ENCODE data around the gene C11orf65.
"Not testable (repeated sequence)": the region's sequence is repeated elsewhere in the genome, so short reads cannot be mapped to it uniquely, and the experiment has no call there.

Gene C11orf65

DNA sequence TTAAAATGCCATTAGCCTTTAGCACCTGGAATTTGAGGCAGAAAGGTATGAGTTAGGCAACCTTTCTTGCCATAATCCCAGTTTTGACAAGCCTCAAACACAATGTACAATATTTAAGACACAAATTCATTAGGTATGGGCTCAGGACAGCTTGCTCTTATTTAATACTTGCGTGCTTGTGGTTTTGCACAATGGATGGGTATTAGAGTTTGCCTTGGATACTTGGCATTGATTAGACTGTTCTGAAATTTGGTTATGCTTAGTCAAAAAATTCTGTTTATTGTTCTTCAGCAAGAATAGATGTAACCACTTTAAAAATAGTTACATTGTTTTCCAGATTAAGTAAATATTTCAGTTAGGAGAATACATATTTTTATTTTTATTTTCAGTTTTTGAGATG, 5.4 kb upstream of the C11orf65 start:
- Histone ChIP-seq H3K36me3 (ENCODE audit: control insufficient read depth in 4 of 4, insufficient read depth in 4 of 4, low read length in 3 of 4) (peaks cover 2 to 31% (median 14%) of the 10 kb centered on the region in 4 experiments), H3K9me3 (ENCODE audit: control extremely low read depth in 1 of 5, control insufficient read depth in 4 of 5, insufficient read depth in 2 of 5, low read depth in 1 of 5, low read length in 4 of 5) (peaks cover 0 to 3% (median 0%) of the 10 kb centered on the region in 5 experiments), H3K27me3 (replicated peaks in 2 of 5; ENCODE audit: control insufficient read depth in 4 of 5, insufficient read depth in 5 of 5, low read length in 4 of 5) (no peaks in the 10 kb centered on the region), H3K27ac (ENCODE audit: insufficient read depth in 1 of 2, low read depth in 1 of 2, low read length in 2 of 2, poor library complexity in 1 of 2, severe bottlenecking in 2 of 2) (no peak overlapping the region), H3K4me3 (ENCODE audit: control insufficient read depth in 1 of 7, extremely low read depth in 1 of 7, insufficient read depth in 4 of 7, low read depth in 2 of 7, low read length in 6 of 7) (no peak overlapping the region), H3K4me1 (ENCODE audit: control extremely low read depth in 1 of 4, control insufficient read depth in 4 of 4, insufficient read depth in 4 of 4, low read length in 3 of 4) (peaks cover 0 to 3% (median 1%) of the 10 kb centered on the region in 4 experiments)
- 100% methylated on average over 1 of the region's 1 CpG for WGBS (ENCODE audit: insufficient coverage)
- DNase-seq: no peak
- ChIA-PET CTCF (interaction anchor here (0.7 to 0.9 kb wide), 2 partner anchors 13 to 24 kb away, joined by 3 read pairs; no protein-coding TSS in a partner anchor), POLR2A (no interaction called here)

DNA sequence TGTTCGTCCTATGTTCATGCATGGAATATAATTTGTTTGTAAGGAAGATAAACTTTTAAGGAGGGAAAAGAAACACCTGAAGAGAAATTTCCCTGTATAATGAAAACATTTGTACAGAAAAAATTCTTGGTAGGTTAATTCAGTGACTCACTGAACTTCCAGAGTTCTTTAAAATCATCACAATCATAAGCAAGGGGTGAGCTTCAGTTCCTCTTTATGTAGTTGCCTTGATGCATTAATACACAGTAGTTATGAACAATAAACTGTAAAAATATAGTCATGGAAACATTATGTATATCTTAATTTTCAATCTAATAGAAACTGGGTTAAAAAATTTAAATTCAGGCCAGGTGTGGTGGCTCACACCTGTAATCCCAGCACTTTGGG, 1.1 kb upstream of the C11orf65 start:
- WGBS (ENCODE audit: insufficient coverage): no CpG with 5 or more reads among the region's 1 CpG
- peaks cover 0 to 16% (median 10%) of the 10 kb centered on the region in 4 experiments for H3K4me1 ChIP-seq (ENCODE audit: control extremely low read depth in 1 of 4, control insufficient read depth in 4 of 4, insufficient read depth in 4 of 4, low read length in 3 of 4)
- no peaks in the 10 kb centered on the region for H3K27me3 ChIP-seq (replicated peaks in 2 of 5; ENCODE audit: control insufficient read depth in 4 of 5, insufficient read depth in 5 of 5, low read length in 4 of 5)
- H3K9me3 ChIP-seq (ENCODE audit: control extremely low read depth in 1 of 5, control insufficient read depth in 4 of 5, insufficient read depth in 2 of 5, low read depth in 1 of 5, low read length in 4 of 5): peaks cover 0 to 3% (median 0%) of the 10 kb centered on the region in 5 experiments
- ChIA-PET POLR2A (no interaction called here), CTCF (no interaction called here)
- H3K4me3 ChIP-seq (ENCODE audit: control insufficient read depth in 1 of 7, extremely low read depth in 1 of 7, insufficient read depth in 4 of 7, low read depth in 2 of 7, low read length in 6 of 7): no peak overlapping the region
- peak in 2 of 3 donors; percentile 51 to 61 for DNase-seq
- peaks cover 0 to 4% (median 1%) of the 10 kb centered on the region in 4 experiments for H3K36me3 ChIP-seq (ENCODE audit: control insufficient read depth in 4 of 4, insufficient read depth in 4 of 4, low read length in 3 of 4)
- H3K27ac ChIP-seq (ENCODE audit: insufficient read depth in 1 of 2, low read depth in 1 of 2, low read length in 2 of 2, poor library complexity in 1 of 2, severe bottlenecking in 2 of 2): no peak overlapping the region

DNA sequence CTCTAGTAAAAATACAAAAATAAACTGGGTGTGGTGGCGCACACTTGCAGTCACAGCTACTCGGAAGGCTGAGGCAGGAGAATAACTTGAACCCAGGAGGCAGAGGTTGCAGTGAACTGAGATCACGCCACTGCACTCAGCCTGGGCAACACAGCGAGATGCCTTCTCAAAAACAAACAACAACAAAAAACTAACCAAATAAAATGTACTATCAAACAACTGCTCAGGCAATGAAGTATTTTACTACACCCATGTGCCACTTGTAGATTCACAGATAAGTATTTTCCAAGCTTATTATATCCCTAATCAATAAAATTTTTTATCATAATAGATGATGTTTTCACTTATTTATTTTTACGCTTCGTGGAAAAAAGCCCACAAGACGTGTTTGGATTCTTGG, 924 bp downstream of the C11orf65 start:
- Histone ChIP-seq H3K27ac (ENCODE audit: insufficient read depth in 1 of 2, low read depth in 1 of 2, low read length in 2 of 2, poor library complexity in 1 of 2, severe bottlenecking in 2 of 2) (peak overlapping the region; percentile 98 to 99), H3K36me3 (ENCODE audit: control insufficient read depth in 4 of 4, insufficient read depth in 4 of 4, low read length in 3 of 4) (no peaks in the 10 kb centered on the region), H3K4me1 (ENCODE audit: control extremely low read depth in 1 of 4, control insufficient read depth in 4 of 4, insufficient read depth in 4 of 4, low read length in 3 of 4) (peaks cover 0 to 16% (median 10%) of the 10 kb centered on the region in 4 experiments), H3K27me3 (replicated peaks in 2 of 5; ENCODE audit: control insufficient read depth in 4 of 5, insufficient read depth in 5 of 5, low read length in 4 of 5) (no peaks in the 10 kb centered on the region), H3K4me3 (ENCODE audit: control insufficient read depth in 1 of 7, extremely low read depth in 1 of 7, insufficient read depth in 4 of 7, low read depth in 2 of 7, low read length in 6 of 7) (peak overlapping the region in 6 of 7 experiments; percentile 85 to 97 (median 92)), H3K9me3 (ENCODE audit: control extremely low read depth in 1 of 5, control insufficient read depth in 4 of 5, insufficient read depth in 2 of 5, low read depth in 1 of 5, low read length in 4 of 5) (peaks cover 0 to 3% (median 0%) of the 10 kb centered on the region in 5 experiments)
- ChIA-PET POLR2A (interaction anchor here (0.7 kb wide), 1 partner anchor 25 kb away, joined by 3 read pairs; no protein-coding TSS in a partner anchor), CTCF (no interaction called here)
- DNase-seq: no peak
- 88% methylated on average over 4 of the region's 7 CpGs for WGBS (ENCODE audit: insufficient coverage)

DNA sequence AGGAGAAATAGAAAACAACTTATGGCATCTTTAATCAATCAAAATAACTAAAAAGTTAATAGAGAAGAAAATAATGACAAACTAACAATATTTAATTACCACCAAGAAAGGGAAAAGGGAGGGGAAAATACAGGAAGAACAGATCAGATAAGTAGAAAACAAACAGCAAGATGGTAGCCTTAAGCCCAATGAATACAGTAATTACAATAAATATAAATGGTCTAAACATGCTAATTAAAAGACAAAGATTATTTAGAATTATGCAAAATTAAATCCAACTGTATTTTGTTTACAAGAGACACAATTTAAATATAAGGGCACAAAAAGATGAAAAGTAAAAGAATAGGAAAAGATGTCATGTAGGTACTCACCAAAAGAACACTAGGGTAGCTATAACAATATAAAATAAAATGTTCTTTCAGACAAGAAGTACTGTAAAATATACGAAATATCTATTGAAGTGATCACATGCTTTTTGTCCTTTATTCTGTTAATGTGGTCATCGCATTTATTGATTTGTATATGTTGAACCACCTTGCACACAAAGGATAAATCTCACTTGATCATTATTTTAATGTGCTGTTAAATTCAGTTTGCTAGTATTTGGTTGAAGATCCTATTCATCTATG, 14.0 kb downstream of the C11orf65 start:
- Histone ChIP-seq H3K27ac (ENCODE audit: insufficient read depth in 1 of 2, low read depth in 1 of 2, low read length in 2 of 2, poor library complexity in 1 of 2, severe bottlenecking in 2 of 2) (no peak overlapping the region), H3K4me3 (ENCODE audit: control insufficient read depth in 1 of 7, extremely low read depth in 1 of 7, insufficient read depth in 4 of 7, low read depth in 2 of 7, low read length in 6 of 7) (no peak overlapping the region), H3K4me1 (ENCODE audit: control extremely low read depth in 1 of 4, control insufficient read depth in 4 of 4, insufficient read depth in 4 of 4, low read length in 3 of 4) (no peaks in the 10 kb centered on the region), H3K36me3 (ENCODE audit: control insufficient read depth in 4 of 4, insufficient read depth in 4 of 4, low read length in 3 of 4) (no peaks in the 10 kb centered on the region), H3K9me3 (ENCODE audit: control extremely low read depth in 1 of 5, control insufficient read depth in 4 of 5, insufficient read depth in 2 of 5, low read depth in 1 of 5, low read length in 4 of 5) (peaks cover 0 to 15% (median 0%) of the 10 kb centered on the region in 5 experiments), H3K27me3 (replicated peaks in 2 of 5; ENCODE audit: control insufficient read depth in 4 of 5, insufficient read depth in 5 of 5, low read length in 4 of 5) (no peaks in the 10 kb centered on the region)
- WGBS (ENCODE audit: insufficient coverage): no CpG with 5 or more reads among the region's 2 CpGs
- DNase-seq: no peak
- ChIA-PET POLR2A (no interaction called here), CTCF (no interaction called here)

DNA sequence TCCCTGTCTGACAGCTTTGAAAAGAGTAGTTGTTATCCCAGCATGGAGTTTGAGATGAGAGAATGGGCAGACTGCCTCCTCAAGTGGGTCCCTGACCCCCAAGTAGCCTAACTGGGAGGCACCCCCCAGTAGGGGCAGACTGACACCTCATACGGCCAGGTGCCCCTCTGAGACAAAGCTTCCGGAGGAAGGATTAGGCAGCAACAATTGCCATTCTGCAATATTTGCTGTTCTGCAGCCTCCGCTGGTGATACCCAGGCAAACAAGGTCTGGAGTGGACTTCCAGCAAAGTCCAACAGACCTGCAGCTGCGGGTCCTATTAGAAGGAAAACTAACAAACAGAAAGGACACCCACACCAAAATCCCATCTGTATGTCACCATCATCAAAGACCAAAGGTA, 25.9 kb downstream of the C11orf65 start:
- H3K4me3 ChIP-seq (ENCODE audit: control insufficient read depth in 1 of 7, extremely low read depth in 1 of 7, insufficient read depth in 4 of 7, low read depth in 2 of 7, low read length in 6 of 7); H3K36me3 ChIP-seq (ENCODE audit: control insufficient read depth in 4 of 4, insufficient read depth in 4 of 4, low read length in 3 of 4); DNase-seq; H3K4me1 ChIP-seq (ENCODE audit: control extremely low read depth in 1 of 4, control insufficient read depth in 4 of 4, insufficient read depth in 4 of 4, low read length in 3 of 4); H3K27ac ChIP-seq (ENCODE audit: insufficient read depth in 1 of 2, low read depth in 1 of 2, low read length in 2 of 2, poor library complexity in 1 of 2, severe bottlenecking in 2 of 2); H3K27me3 ChIP-seq (replicated peaks in 2 of 5; ENCODE audit: control insufficient read depth in 4 of 5, insufficient read depth in 5 of 5, low read length in 4 of 5): not testable (repeated sequence)
- WGBS (ENCODE audit: insufficient coverage): 91% methylated on average over 3 of the region's 4 CpGs
- CTCF ChIA-PET: interaction anchor here (0.5 kb wide), 1 partner anchor 23 kb away, joined by 5 read pairs; no protein-coding TSS in a partner anchor
- POLR2A ChIA-PET: interaction anchor here (1.0 kb wide), 1 partner anchor 26 kb away, joined by 3 read pairs; the partner anchor contains the start of gene C11orf65
- H3K9me3 ChIP-seq (ENCODE audit: control extremely low read depth in 1 of 5, control insufficient read depth in 4 of 5, insufficient read depth in 2 of 5, low read depth in 1 of 5, low read length in 4 of 5): peaks cover 0 to 15% (median 0%) of the 10 kb centered on the region in 5 experiments

DNA sequence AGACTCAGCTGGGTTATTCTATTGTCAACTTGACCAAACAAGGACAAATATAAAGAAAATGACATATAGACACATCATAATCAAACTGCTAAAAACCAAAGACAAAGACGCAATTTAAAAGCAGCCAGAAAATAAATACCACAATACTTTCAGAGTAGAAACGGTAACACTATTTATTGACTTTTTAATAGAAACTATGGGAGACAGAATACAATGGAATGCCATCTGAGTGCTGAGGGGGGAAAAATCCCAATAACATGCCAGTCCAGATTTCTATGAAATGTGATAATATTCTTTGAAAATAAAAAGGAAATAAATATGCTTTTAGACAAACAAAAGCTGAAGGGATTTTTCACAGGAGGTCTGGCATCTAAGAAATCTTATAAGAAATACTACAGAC, 30.7 kb downstream of the C11orf65 start:
- H3K9me3 ChIP-seq (ENCODE audit: control extremely low read depth in 1 of 5, control insufficient read depth in 4 of 5, insufficient read depth in 2 of 5, low read depth in 1 of 5, low read length in 4 of 5): peaks cover 0 to 8% (median 2%) of the 10 kb centered on the region in 5 experiments
- no peaks in the 10 kb centered on the region for H3K27me3 ChIP-seq (replicated peaks in 2 of 5; ENCODE audit: control insufficient read depth in 4 of 5, insufficient read depth in 5 of 5, low read length in 4 of 5)
- H3K4me3 ChIP-seq (ENCODE audit: control insufficient read depth in 1 of 7, extremely low read depth in 1 of 7, insufficient read depth in 4 of 7, low read depth in 2 of 7, low read length in 6 of 7): no peak overlapping the region
- DNase-seq: peak in 1 of 3 donors; percentile 2
- WGBS (ENCODE audit: insufficient coverage): no CpG with 5 or more reads among the region's 2 CpGs
- POLR2A ChIA-PET: no interaction called here
- CTCF ChIA-PET: interaction anchor here (0.9 kb wide), 1 partner anchor 13 kb away, joined by 3 read pairs; no protein-coding TSS in a partner anchor
- H3K27ac ChIP-seq (ENCODE audit: insufficient read depth in 1 of 2, low read depth in 1 of 2, low read length in 2 of 2, poor library complexity in 1 of 2, severe bottlenecking in 2 of 2): no peak overlapping the region
- no peaks in the 10 kb centered on the region for H3K36me3 ChIP-seq (ENCODE audit: control insufficient read depth in 4 of 4, insufficient read depth in 4 of 4, low read length in 3 of 4)
- no peaks in the 10 kb centered on the region for H3K4me1 ChIP-seq (ENCODE audit: control extremely low read depth in 1 of 4, control insufficient read depth in 4 of 4, insufficient read depth in 4 of 4, low read length in 3 of 4)

DNA sequence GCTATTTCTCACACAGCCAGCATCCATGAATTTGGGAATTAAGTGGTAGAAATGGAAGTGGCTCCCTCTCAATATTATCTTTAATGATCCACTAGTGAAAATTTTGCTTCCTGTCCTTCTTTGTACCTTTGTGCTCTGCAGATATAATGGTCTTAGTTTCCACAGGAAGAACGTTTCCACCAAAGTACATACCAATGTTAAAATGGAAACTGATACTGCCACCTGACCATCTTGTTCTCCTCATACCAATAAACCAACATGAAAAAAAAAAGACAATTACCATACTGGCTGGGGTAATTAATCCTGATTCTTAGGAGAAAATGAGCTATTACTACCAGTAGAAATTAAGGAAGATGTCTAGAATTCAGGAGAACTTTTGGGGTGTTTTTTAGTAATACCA, 32.3 kb downstream of the C11orf65 start:
- no peaks in the 10 kb centered on the region for H3K36me3 ChIP-seq (ENCODE audit: control insufficient read depth in 4 of 4, insufficient read depth in 4 of 4, low read length in 3 of 4)
- peaks cover 0 to 5% (median 1%) of the 10 kb centered on the region in 5 experiments for H3K9me3 ChIP-seq (ENCODE audit: control extremely low read depth in 1 of 5, control insufficient read depth in 4 of 5, insufficient read depth in 2 of 5, low read depth in 1 of 5, low read length in 4 of 5)
- ChIA-PET POLR2A (no interaction called here), CTCF (no interaction called here)
- no peak overlapping the region for H3K4me3 ChIP-seq (ENCODE audit: control insufficient read depth in 1 of 7, extremely low read depth in 1 of 7, insufficient read depth in 4 of 7, low read depth in 2 of 7, low read length in 6 of 7)
- no peak overlapping the region for H3K27ac ChIP-seq (ENCODE audit: insufficient read depth in 1 of 2, low read depth in 1 of 2, low read length in 2 of 2, poor library complexity in 1 of 2, severe bottlenecking in 2 of 2)
- WGBS (ENCODE audit: insufficient coverage): 80% methylated on average over 1 of the region's 1 CpG
- no peak for DNase-seq
- H3K27me3 ChIP-seq (replicated peaks in 2 of 5; ENCODE audit: control insufficient read depth in 4 of 5, insufficient read depth in 5 of 5, low read length in 4 of 5): no peaks in the 10 kb centered on the region
- H3K4me1 ChIP-seq (ENCODE audit: control extremely low read depth in 1 of 4, control insufficient read depth in 4 of 4, insufficient read depth in 4 of 4, low read length in 3 of 4): no peaks in the 10 kb centered on the region
